SK-N-SH treated with all-trans-retinoic acid at 6 μM for 48 hours (cell line): ENCODE data around the gene IL23R.

ENCODE experiments used
- CSDC2 ChIP-seq: fragments of 250-450 bp; sonication (Bioruptor Pico); IDR thresholded peaks from 2 replicates; pipeline ENCODE4 v1.5.0; 2020; ENCODE audit warnings: mild to moderate bottlenecking, moderate library complexity
- ESRRG ChIP-seq: fragments of 250-450 bp; sonication (Bioruptor Pico); IDR thresholded peaks from 2 replicates; pipeline ENCODE4 v1.6.1; 2021; ENCODE audit warnings: mild to moderate bottlenecking
- GLIS3 ChIP-seq: fragments of 250-450 bp; sonication (Bioruptor Pico); IDR thresholded peaks from 2 replicates; pipeline ENCODE4 v1.5.0; 2020; ENCODE audit warnings: mild to moderate bottlenecking, moderate library complexity
- ISL1 ChIP-seq: fragments of 250-450 bp; sonication (Bioruptor Pico); IDR thresholded peaks from 2 replicates; pipeline ENCODE4 v2.1.2; 2022; ENCODE audit warnings: mild to moderate bottlenecking, moderate library complexity
- SNAI2 ChIP-seq: fragments of 250-450 bp; sonication (Bioruptor Pico); IDR thresholded peaks from 2 replicates; pipeline ENCODE4 v1.5.0; 2020; ENCODE audit warnings: mild to moderate bottlenecking, moderate library complexity
- ZFP3 ChIP-seq: fragments of 250-450 bp; sonication (Bioruptor Pico); IDR thresholded peaks from 2 replicates; pipeline ENCODE4 v1.5.0; 2020; ENCODE audit warnings: mild to moderate bottlenecking, moderate library complexity
- ZNF565 ChIP-seq: fragments of 450-650 bp; formaldehyde crosslinking; conservative IDR thresholded peaks from 2 replicates; pipeline ENCODE4 v1.5.0; 2020; ENCODE audit warnings: low read depth, mild to moderate bottlenecking, moderate library complexity
- ZNF70 ChIP-seq: fragments of 450-650 bp; formaldehyde crosslinking; IDR thresholded peaks from 2 replicates; pipeline ENCODE4 v1.5.0; 2020; ENCODE audit warnings: mild to moderate bottlenecking, moderate library complexity

DNA sequence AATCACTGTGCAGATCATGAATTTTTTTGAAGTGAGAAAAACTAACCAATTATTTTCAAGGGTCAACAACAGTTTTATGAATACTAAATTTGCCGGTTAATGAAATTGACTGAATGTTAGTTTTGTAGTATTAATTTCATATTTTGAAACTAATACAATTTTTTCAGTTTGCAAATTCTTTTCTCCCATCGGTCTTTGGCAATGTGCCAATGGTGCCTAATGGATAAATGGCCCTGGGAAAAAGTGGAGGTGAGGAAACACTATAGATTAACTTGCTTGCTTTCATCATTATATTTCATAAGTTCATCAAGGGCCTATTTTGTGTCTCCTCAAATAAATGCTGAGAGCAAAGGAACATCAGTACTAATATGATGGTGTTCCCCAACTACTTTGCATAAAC is 35.6 kb upstream of the IL23R start:
- TF ChIP-seq ESRRG: no peak
- TF ChIP-seq GLIS3: no peak
- no peak for TF ChIP-seq CSDC2
- no peak for TF ChIP-seq ZNF565 (CRISPR knock-in tag)
- no peak for TF ChIP-seq SNAI2
- no peak for TF ChIP-seq ZFP3 (CRISPR knock-in tag)
- TF ChIP-seq ISL1 (CRISPR knock-in tag): no peak
- TF ChIP-seq ZNF70 (CRISPR knock-in tag): no peak
